ENCODE measurements around the gene TFPI2.
"Not testable (repeated sequence)": the region's sequence is repeated elsewhere in the genome, so short reads cannot be mapped to it uniquely, and the experiment has no call there.

GRCh38 chr7:93916315-93916714 lies 25.8 kb upstream of the TFPI2 start:
- not testable (repeated sequence) for TF ChIP-seq CTCF, POLR2A (IDR thresholded peaks at IDR 0.05)

All from Peyer's patch (tissue), 4 donors.